Right lung (tissue), 10 donors: ENCODE results near the gene VPS8. TPM values are rescaled to one million over a fixed set of nuclear protein-coding genes. Genes with fewer than 3 reads are reported as not detected.

Experiments
- DNase-seq, 2 donors: peaks; one replicate each; pipeline ENCODE4 v3.0.0-alpha.2; 2013
- long read RNA-seq, 8 donors: transcript quantifications; one replicate each; lab custom pipeline, GENCODE V29; 2026
- polyA plus RNA-seq, 5 donors: library from polyadenylated mRNA; unstranded; fragments of 120-200 nt; gene quantifications; one replicate each; pipeline versions ENCODE4 v1.2.1 to v1.2.3, GENCODE V29; 2013; ENCODE audit warnings: inconsistent platforms in 1 of 5, low replicate concordance in 1 of 5; ENCODE audit not compliant: insufficient read length in 5 of 5, insufficient read depth in 1 of 5

VPS8 gene
- polyA plus RNA-seq = 10 to 100 TPM; 33.5 to 55.4 (median 49.0) TPM
- long read RNA-seq, donor 1, partial matches to known transcripts = 0 of 1 reads
- long read RNA-seq, donor 1, other reads (novel, unspliced or antisense) = 0 of 1 reads
- long read RNA-seq, donor 2 = 0 reads
- long read RNA-seq, donor 3 = 0 reads
- long read RNA-seq, donor 4, partial matches to known transcripts = 0 of 1 reads
- long read RNA-seq, donor 4, other reads (novel, unspliced or antisense) = 0 of 1 reads
- long read RNA-seq, donor 5, partial matches to known transcripts = 0 of 2 reads
- long read RNA-seq, donor 5, other reads (novel, unspliced or antisense) = 0 of 2 reads
- long read RNA-seq, donor 6 = 0 reads
- long read RNA-seq, donor 7, full-length matches to known transcripts = 1 of 1 reads
- long read RNA-seq, donor 7, partial matches to known transcripts = 0 of 1 reads
- long read RNA-seq, donor 7, other reads (novel, unspliced or antisense) = 0 of 1 reads
- long read RNA-seq, donor 8, full-length matches to known transcripts = 1 of 1 reads
- long read RNA-seq, donor 8, partial matches to known transcripts = 0 of 1 reads
- long read RNA-seq, donor 8, other reads (novel, unspliced or antisense) = 0 of 1 reads

GRCh38 chr3:184811999-184812661 is at the start of gene VPS8:
VPS8 (plus strand) TSS chr3:184812166; CDS start chr3:184824633, 12,467 bp downstream.
- DNase-seq = peak; percentile 91 to 93

GRCh38 chr3:184764191-184764590 is 47.8 kb upstream of the VPS8 start:
- no peak for DNase-seq

- no peak for DNase-seq
Observed at GRCh38 chr3:184765047-184765729, 46.8 kb upstream of the VPS8 start.

- DNase-seq = no peak
Observed at GRCh38 chr3:184765730-184766074, 46.3 kb upstream of the VPS8 start.

- DNase-seq = no peak
Observed at GRCh38 chr3:184766555-184767261, 45.3 kb upstream of the VPS8 start.

- no peak for DNase-seq
Observed at GRCh38 chr3:184767377-184767776, 44.6 kb upstream of the VPS8 start.

GRCh38 chr3:184769382-184770170 is 42.4 kb upstream of the VPS8 start:
- no peak for DNase-seq

GRCh38 chr3:184770541-184770940 is 41.4 kb upstream of the VPS8 start:
- no peak for DNase-seq

GRCh38 chr3:184771301-184772127 is 40.5 kb upstream of the VPS8 start:
- no peak for DNase-seq

GRCh38 chr3:184772667-184773272 is 39.2 kb upstream of the VPS8 start:
- no peak for DNase-seq

GRCh38 chr3:184773283-184774186 is 38.4 kb upstream of the VPS8 start:
- DNase-seq = peak; percentile 82 to 85

- DNase-seq = no peak
Observed at GRCh38 chr3:184776916-184777315, 35.0 kb upstream of the VPS8 start.

- DNase-seq = peak; percentile 83 to 88
Observed at GRCh38 chr3:184777566-184778356, 34.2 kb upstream of the VPS8 start.

- DNase-seq = no peak
Observed at GRCh38 chr3:184778426-184779332, 33.3 kb upstream of the VPS8 start.

GRCh38 chr3:184780981-184781515 is 30.9 kb upstream of the VPS8 start:
- DNase-seq = no peak

GRCh38 chr3:184781801-184782200 is 30.2 kb upstream of the VPS8 start:
- no peak for DNase-seq
